Naive thymus-derived CD4-positive, alpha-beta T cell (primary cell): ENCODE results near the gene FLAD1. TPM values are rescaled to one million over a fixed set of nuclear protein-coding genes. Genes with fewer than 3 reads are reported as not detected.
"Not testable (repeated sequence)": the region's sequence is repeated elsewhere in the genome, so short reads cannot be mapped to it uniquely, and the experiment has no call there.

Experiments used
- ATAC-seq: fragments of 150-1000 bp; cut with Tn5 transposase; 2 replicates; pipeline ENCODE4 v1.10.0; 2021; ENCODE audit warnings: mild to moderate bottlenecking, moderate library complexity
- CTCF ChIA-PET: fragments of 350-600 bp; sonication (Branson Sonifier 250); formaldehyde crosslinking; loops from one replicate; lab custom pipeline; 2021; ENCODE audit warnings: antibody characterized with exemption; lab: Charles Lee
- POLR2A ChIA-PET: fragments of 350-600 bp; sonication (Branson Sonifier 250); formaldehyde crosslinking; loops from one replicate; lab custom pipeline; 2021; ENCODE audit warnings: antibody characterized with exemption, inconsistent platforms; lab: Charles Lee
- DNase-seq, 9 donors: peaks; one replicate each; pipeline versions ENCODE4 v3.0.0 to v3.0.0-alpha.2; 2020 to 2022; ENCODE audit warnings: mixed read lengths in 1 of 9
- H3K27ac ChIP-seq: one replicate; pipeline ENCODE4 v1.7.0; 2013; ENCODE audit warnings: mild to moderate bottlenecking, low read depth, low read length, moderate library complexity
- H3K27me3 ChIP-seq, 2 donors: one replicate each; pipeline ENCODE4 v1.7.0; 2013; ENCODE audit warnings: low read length in 2 of 2, mild to moderate bottlenecking in 2 of 2, moderate library complexity in 2 of 2; ENCODE audit not compliant: control insufficient read depth in 2 of 2, insufficient read depth in 2 of 2
- H3K36me3 ChIP-seq, 3 experiments: 1 replicate in 2 of 3; 2 replicates in 1 of 3; pipeline ENCODE4 v1.7.0; 2013; ENCODE audit warnings: low read length in 3 of 3, mild to moderate bottlenecking in 3 of 3, moderate library complexity in 1 of 3; ENCODE audit not compliant: insufficient read depth in 3 of 3, control insufficient read depth in 2 of 3
- H3K4me1 ChIP-seq, 2 donors: one replicate each; pipeline ENCODE4 v1.7.0; 2013; ENCODE audit warnings: low read length in 2 of 2, mild to moderate bottlenecking in 2 of 2, moderate library complexity in 1 of 2; ENCODE audit not compliant: control insufficient read depth in 2 of 2, insufficient read depth in 2 of 2
- H3K4me3 ChIP-seq: 2 replicates; pipeline ENCODE4 v1.7.0; 2013; ENCODE audit warnings: mild to moderate bottlenecking, low read length
- H3K9me3 ChIP-seq, 3 experiments: 1 replicate in 2 of 3; 2 replicates in 1 of 3; pipeline ENCODE4 v1.7.0; 2013; ENCODE audit warnings: low read length in 3 of 3; ENCODE audit not compliant: control insufficient read depth in 2 of 3
- H3K27ac Mint-ChIP-seq, 9 donors: one replicate each; pipeline ENCODE4 v1.8.0; 2020 to 2022; ENCODE audit warnings: mixed read lengths in 9 of 9, mild to moderate bottlenecking in 8 of 9, moderate library complexity in 5 of 9, inconsistent platforms in 2 of 9
- H3K27me3 Mint-ChIP-seq, 5 donors: one replicate each; pipeline ENCODE4 v1.8.0; 2021 to 2022; ENCODE audit warnings: mixed read lengths in 5 of 5, mild to moderate bottlenecking in 1 of 5
- H3K36me3 Mint-ChIP-seq, 5 donors: one replicate each; pipeline ENCODE4 v1.8.0; 2020 to 2022; ENCODE audit warnings: mixed read lengths in 5 of 5, mild to moderate bottlenecking in 3 of 5, inconsistent platforms in 1 of 5
- H3K4me1 Mint-ChIP-seq, 7 donors: one replicate each; pipeline ENCODE4 v1.8.0; 2020 to 2022; ENCODE audit warnings: mixed read lengths in 7 of 7, mild to moderate bottlenecking in 3 of 7, inconsistent platforms in 1 of 7
- H3K4me3 Mint-ChIP-seq, 10 donors: one replicate each; pipeline ENCODE4 v1.8.0; 2020 to 2022; ENCODE audit warnings: mild to moderate bottlenecking in 10 of 10, mixed read lengths in 10 of 10, moderate library complexity in 6 of 10, inconsistent platforms in 2 of 10
- H3K9me3 Mint-ChIP-seq, 11 donors: one replicate each; pipeline ENCODE4 v1.8.0; 2020 to 2022; ENCODE audit warnings: mixed read lengths in 11 of 11, mild to moderate bottlenecking in 4 of 11, inconsistent platforms in 1 of 11, moderate library complexity in 1 of 11
- intact Hi-C, 2 donors: fragments of 100-400 bp; cut with micrococcal nuclease; formaldehyde crosslinking; loops; one replicate each; pipeline ENCODE4 v1.15.1; 2023
- polyA plus RNA-seq, 2 donors: library from polyadenylated mRNA; unstranded; fragments of 300-500 nt; fragmentation: Illumina TruSeq; gene quantifications; one replicate each; pipeline ENCODE4 v1.2.3, GENCODE V29; 2021
- total RNA-seq, 6 experiments: library from RNA in 5 of 6; stranded (reverse) in 5 of 6; gene quantifications; 1 replicate in 5 of 6; 2 replicates in 1 of 6; pipeline ENCODE4 v1.2.3 and lab custom pipeline; 2021 to 2026

The FLAD1 gene
- total and polyA plus RNA-seq, 7 experiments from 2014 or later = 24.4 to 50.2 (median 45.8) TPM

GRCh38 chr1:154995301-154995983, 12.3 kb downstream of the FLAD1 start:
- peak overlapping the region in 2 of 9 donors; percentile 16 to 57 for H3K27ac Mint-ChIP-seq

GRCh38 chr1:154996966-154997701, 14.0 kb downstream of the FLAD1 start:
- Mint-ChIP-seq H3K27me3 (no peaks in the 10 kb centered on the region), H3K36me3 (peaks cover 0 to 5% (median 0%) of the 10 kb centered on the region in 5 donors), H3K4me1 (peaks cover 12 to 37% (median 32%) of the 10 kb centered on the region in 7 donors), H3K9me3 (peaks cover 0 to 2% (median 0%) of the 10 kb centered on the region in 11 donors), H3K27ac (peak overlapping the region in 4 of 9 donors; percentile 3 to 59 (median 28)), H3K4me3 (peak overlapping the region in 3 of 10 donors; percentile 15 to 54 (median 25))
- Histone ChIP-seq H3K4me3 (no peak overlapping the region), H3K36me3 (peaks cover 0 to 9% (median 0%) of the 10 kb centered on the region in 3 experiments), H3K27me3 (no peaks in the 10 kb centered on the region), H3K4me1 (peaks cover 3 to 11% of the 10 kb centered on the region in 2 donors), H3K27ac (no peak overlapping the region), H3K9me3 (no peaks in the 10 kb centered on the region)
- ATAC-seq = no peak
- intact Hi-C loops = no loop called here
- ChIA-PET CTCF (interaction anchor here (0.9 to 17.9 kb wide), 7 partner anchors 15 to 88 kb away, joined by 3 to 291 read pairs (median 3); partner anchors contain the start of genes FLAD1 and PBXIP1), POLR2A (interaction anchor here (1.0 to 18.2 kb wide), 4 partner anchors 9 to 23 kb away, joined by 3 to 270 read pairs (median 6); no protein-coding TSS in a partner anchor)
- no peak for DNase-seq

More at GRCh38 chr1:154995301-154995983, 12.3 kb downstream of the FLAD1 start:
- H3K27me3 ChIP-seq, H3K27me3 Mint-ChIP-seq, H3K9me3 ChIP-seq, ATAC-seq, H3K9me3 Mint-ChIP-seq, H3K36me3 Mint-ChIP-seq, H3K27ac ChIP-seq, DNase-seq, H3K4me3 ChIP-seq, intact Hi-C loops, H3K4me3 Mint-ChIP-seq, H3K36me3 ChIP-seq: not testable (repeated sequence)
- H3K4me1 Mint-ChIP-seq = peaks cover 12 to 37% (median 32%) of the 10 kb centered on the region in 7 donors
- H3K4me1 ChIP-seq = peaks cover 3 to 11% of the 10 kb centered on the region in 2 donors
- POLR2A ChIA-PET = interaction anchor here (1.0 to 18.2 kb wide), 8 partner anchors 8 to 59 kb away, joined by 4 to 270 read pairs (median 8); partner anchors contain the start of genes CKS1B, FLAD1 and PMVK
- CTCF ChIA-PET = interaction anchor here (0.7 to 17.9 kb wide), 6 partner anchors 12 to 40 kb away, joined by 3 to 291 read pairs (median 3); partner anchors contain the start of genes FLAD1 and PBXIP1

- Mint-ChIP-seq H3K4me3 (peak overlapping the region; percentile 34 to 99 (median 58)), H3K27me3 (no peaks in the 10 kb centered on the region), H3K4me1 (peaks cover 12 to 38% (median 32%) of the 10 kb centered on the region in 7 donors), H3K9me3 (peaks cover 0 to 2% (median 0%) of the 10 kb centered on the region in 11 donors), H3K36me3 (peaks cover 0 to 3% (median 0%) of the 10 kb centered on the region in 5 donors), H3K27ac (peak overlapping the region in 6 of 9 donors; percentile 3 to 95 (median 90))
- ChIA-PET POLR2A (interaction anchor here (0.7 to 18.2 kb wide), 12 partner anchors 10 to 223 kb away, joined by 3 to 270 read pairs (median 6); partner anchors contain the start of genes FLAD1, PBXIP1, PMVK and PYGO2), CTCF (interaction anchor here (0.7 to 17.9 kb wide), 10 partner anchors 14 to 438 kb away, joined by 3 to 291 read pairs (median 5); partner anchors contain the start of genes FLAD1, PBXIP1, PYGO2 and SHC1)
- Histone ChIP-seq H3K4me3 (no peak overlapping the region), H3K9me3 (no peaks in the 10 kb centered on the region), H3K36me3 (peaks cover 0 to 8% (median 0%) of the 10 kb centered on the region in 3 experiments), H3K4me1 (peaks cover 3 to 11% of the 10 kb centered on the region in 2 donors), H3K27ac (no peak overlapping the region), H3K27me3 (no peaks in the 10 kb centered on the region)
- ATAC-seq (no peak), DNase-seq (no peak)
- intact Hi-C loops = no loop called here
Measured at GRCh38 chr1:154998201-154998780, 15.1 kb downstream of the FLAD1 start.

- H3K27me3 ChIP-seq = no peaks in the 10 kb centered on the region
- peaks cover 4 to 11% of the 10 kb centered on the region in 2 donors for H3K4me1 ChIP-seq
- intact Hi-C loops = loop anchor here (1.0 kb wide), 4 partner anchors 16 to 440 kb away; partner anchors contain the start of gene FLAD1 (in 1 of the 2)
- H3K4me1 Mint-ChIP-seq = peaks cover 12 to 42% (median 32%) of the 10 kb centered on the region in 7 donors
- ChIA-PET CTCF (interaction anchor here (0.7 to 17.9 kb wide), 11 partner anchors 12 to 439 kb away, joined by 3 to 291 read pairs (median 4); partner anchors contain the start of genes FLAD1, PBXIP1, PYGO2 and SHC1), POLR2A (interaction anchor here (0.6 to 18.2 kb wide), 16 partner anchors 9 to 1645 kb away, joined by 3 to 270 read pairs (median 4); partner anchors contain the start of genes CKS1B, FLAD1, PBXIP1 and PMVK)
- H3K9me3 Mint-ChIP-seq = peaks cover 0 to 2% (median 0%) of the 10 kb centered on the region in 11 donors
- peak in 8 of 9 donors; percentile 49 to 75 (median 58) for DNase-seq
- ATAC-seq = no peak
- no peaks in the 10 kb centered on the region for H3K9me3 ChIP-seq
- no peaks in the 10 kb centered on the region for H3K27me3 Mint-ChIP-seq
- peak overlapping the region; percentile 88 for H3K27ac ChIP-seq
- peak overlapping the region; percentile 66 for H3K4me3 ChIP-seq
- H3K36me3 Mint-ChIP-seq = peaks cover 0 to 7% (median 0%) of the 10 kb centered on the region in 5 donors
- H3K4me3 Mint-ChIP-seq = peak overlapping the region; percentile 80 to 99 (median 91)
- H3K27ac Mint-ChIP-seq = peak overlapping the region; percentile 83 to 97 (median 91)
- H3K36me3 ChIP-seq = peaks cover 0 to 8% (median 0%) of the 10 kb centered on the region in 3 experiments
Measured at GRCh38 chr1:154998818-154999570, 15.8 kb downstream of the FLAD1 start.
